HG03025 (cell line): ENCODE data around the gene CCAR1.
"Not testable (repeated sequence)": the region's sequence is repeated elsewhere in the genome, so short reads cannot be mapped to it uniquely, and the experiment has no call there.

Experiments
- ATAC-seq: cut with Tn5 transposase; IDR thresholded peaks from one replicate; pipeline ENCODE4 v1.9.1; 2021; ENCODE audit warnings: mild to moderate bottlenecking, moderate library complexity; ENCODE audit not compliant: unreplicated experiment, low FRiP score

The CCAR1 gene

DNA sequence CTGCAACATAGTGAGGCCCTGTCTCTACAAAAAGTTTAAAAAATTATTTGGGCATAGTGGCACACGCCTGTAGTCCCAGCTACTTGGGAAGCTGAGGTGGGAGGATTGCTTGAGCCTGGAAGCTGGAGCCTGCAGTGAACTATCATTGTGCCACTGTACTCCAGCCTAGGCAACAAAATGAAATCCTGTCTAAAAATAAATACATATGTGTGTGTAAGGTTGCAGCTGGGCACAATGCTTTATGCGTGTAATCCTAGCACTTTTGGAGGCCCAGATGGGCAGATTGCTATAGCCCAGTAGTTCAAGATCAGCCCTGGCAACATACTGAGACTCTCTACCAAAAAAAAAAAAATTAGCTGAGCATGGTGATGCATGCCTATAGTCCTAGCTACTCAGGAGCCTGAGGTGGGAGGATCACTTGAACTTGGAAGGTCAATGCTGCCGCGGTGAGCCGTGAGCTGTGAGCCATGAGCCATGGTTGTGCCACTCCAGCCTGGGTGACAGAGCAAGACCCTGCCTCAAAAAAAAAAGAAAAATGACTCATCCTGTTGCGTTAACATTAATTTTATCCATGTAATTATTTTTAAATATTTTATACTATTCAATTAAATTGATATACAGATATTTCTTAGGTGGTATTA lies 38.3 kb downstream of the CCAR1 start:
- ATAC-seq, result no peak

DNA sequence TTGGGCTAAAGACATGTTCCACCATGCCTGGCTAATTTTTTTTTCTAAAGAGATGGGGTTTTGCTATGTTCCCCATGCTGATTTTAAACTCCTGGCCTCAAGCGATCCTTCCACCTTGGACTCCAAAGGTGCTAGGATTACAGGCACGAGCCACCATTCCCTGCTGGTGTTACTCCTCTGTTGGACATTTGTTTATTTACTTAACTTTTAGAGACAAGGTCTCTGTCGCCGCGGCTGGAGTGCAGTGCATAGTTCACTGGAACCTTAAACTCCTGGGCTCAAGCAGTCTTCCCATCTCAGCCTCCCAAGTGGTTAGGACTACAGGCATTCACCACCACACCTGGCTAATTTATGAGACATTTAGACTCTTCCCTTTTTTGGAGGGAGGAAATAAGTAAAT lies 38.9 kb downstream of the CCAR1 start:
- ATAC-seq, result no peak

DNA sequence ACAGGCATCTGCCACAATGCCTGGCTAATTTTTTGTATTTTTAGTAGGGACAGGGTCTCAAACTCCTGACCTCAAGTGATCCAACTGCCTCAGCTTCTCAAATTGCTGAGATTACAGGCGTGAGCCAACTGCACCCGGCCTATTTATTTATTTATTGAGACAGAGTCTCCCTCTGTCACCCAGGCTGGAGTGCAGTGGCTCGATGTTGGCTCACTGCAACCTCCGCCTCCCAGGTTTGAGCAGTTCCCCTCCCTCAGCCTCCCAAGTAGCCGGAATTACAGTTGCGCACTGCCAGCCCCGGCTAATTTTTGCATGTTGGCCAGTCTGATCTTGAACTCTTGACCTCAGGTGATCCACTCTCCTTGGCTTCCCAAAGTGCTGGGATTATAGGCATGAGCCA lies 46.4 kb downstream of the CCAR1 start:
- not testable (repeated sequence) for ATAC-seq

DNA sequence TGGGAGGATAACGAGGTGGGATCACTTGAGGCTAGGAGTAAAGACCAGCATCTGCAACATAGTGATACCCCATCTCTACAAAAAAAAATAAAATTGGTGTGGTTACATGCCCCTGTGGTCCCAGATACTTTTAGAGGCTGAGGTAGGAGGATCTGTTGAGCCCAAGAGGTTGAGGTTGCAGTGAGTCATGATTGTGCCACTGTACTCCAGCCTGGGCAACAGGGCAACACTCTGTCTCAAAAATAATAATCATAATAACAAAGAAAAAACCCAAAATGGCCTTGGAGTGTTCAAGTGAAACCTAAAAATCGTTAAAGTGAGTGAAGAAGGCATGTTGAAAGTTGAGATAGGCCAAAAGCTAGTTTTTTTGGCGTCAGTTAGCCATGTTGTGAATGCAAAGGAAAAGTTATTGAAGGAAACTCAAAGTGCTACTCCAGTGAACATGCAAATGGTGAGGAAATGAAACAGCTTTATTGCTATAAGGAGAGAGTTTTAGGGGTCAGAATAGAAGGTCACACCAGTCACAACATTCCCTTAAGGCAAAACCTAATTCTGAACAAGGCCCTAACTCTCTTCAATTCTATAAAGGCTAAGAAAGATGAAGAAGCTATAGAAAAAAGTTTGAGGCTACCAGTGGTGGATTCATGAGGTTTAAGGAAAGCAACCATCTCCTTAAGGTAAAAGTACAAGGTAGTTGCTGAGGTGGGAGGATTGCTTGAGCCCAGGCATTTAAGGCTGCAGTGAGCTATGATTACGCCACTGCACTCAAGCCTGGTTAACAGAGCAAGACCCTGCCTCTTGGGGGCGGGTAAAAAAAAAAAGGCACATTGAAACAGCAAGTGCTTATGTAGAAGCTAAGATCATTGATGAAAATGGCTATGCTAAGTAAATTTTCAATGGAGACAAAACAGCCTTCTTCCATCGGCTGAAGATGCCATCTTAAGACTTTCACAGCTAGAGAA lies 60.9 kb downstream of the CCAR1 start:
- ATAC-seq, result no peak

DNA sequence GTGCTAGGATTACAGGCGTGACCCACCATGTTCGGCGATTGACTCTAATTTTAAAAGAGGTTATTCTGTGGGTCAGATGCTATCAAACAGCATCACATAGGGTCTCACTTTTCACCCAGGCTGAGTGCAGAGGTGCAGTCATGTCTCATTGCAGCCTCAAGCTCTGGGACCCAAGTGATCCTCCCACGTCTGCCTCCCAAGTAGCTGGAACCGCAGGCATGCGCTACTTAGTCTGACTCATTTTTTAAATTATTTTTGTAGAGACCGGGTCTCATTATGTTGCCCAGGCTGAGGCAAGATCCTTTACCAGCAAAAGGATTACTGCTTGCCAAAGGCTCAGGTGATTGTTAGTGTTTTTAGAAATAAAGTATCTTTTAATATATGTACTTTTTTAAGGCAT lies 63.4 kb downstream of the CCAR1 start:
- no peak for ATAC-seq

DNA sequence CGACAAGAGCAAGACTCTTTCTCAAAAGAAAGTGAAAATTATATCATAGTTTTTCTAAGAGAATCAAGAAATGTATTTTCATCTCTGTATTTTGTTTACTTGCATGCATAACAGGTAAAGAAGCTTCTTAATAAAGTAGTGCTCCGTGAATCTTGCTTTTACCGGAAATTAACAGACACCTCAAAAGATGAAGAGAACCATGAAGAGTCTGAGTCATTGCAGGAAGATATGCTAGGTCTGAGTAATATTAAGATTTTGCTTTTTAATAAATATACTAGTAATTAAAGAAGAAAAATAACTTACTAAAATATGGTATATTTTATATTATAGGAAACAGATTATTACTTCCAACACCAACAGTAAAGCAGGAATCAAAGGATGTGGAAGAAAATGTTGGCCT lies 66.8 kb downstream of the CCAR1 start:
- no peak for ATAC-seq

DNA sequence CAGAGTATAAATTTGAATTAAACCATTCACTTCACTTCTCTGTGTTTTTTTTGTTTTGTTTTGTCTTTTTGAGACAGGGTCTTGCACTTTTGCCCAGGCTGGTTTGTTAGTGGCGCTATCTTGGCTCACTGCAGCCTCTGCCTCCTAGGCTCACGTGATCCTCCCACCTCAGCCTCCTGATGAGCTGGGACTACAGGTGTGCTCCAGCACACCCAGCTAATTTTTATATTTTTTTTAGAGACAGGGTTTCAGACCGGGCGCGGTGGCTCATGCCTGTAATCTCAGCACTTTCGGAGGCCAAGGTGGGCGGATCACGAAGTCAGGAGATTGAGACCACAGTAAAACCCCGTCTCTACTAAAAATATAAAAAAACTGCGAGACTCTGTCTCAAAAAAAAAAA lies 69.4 kb downstream of the CCAR1 start:
- no peak for ATAC-seq

DNA sequence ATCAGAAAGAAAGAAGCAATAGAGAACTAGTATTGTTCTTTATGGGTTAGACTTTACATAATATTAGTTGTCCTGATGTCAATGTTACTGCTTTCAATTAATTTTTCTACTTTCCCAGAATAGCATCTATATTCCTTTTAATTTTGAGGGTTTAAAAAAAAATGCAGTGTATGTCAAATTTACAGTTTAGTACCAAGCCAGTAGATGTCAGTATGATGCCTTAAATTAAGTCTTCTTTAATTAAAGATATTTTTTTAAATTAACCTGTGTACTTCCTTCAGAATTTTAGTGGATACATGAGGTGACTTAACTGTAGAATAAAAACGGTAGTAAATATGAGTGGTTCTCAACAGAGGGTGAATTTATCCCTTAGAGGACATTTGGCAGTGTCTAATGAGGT lies 71.1 kb downstream of the CCAR1 start:
- no peak for ATAC-seq

DNA sequence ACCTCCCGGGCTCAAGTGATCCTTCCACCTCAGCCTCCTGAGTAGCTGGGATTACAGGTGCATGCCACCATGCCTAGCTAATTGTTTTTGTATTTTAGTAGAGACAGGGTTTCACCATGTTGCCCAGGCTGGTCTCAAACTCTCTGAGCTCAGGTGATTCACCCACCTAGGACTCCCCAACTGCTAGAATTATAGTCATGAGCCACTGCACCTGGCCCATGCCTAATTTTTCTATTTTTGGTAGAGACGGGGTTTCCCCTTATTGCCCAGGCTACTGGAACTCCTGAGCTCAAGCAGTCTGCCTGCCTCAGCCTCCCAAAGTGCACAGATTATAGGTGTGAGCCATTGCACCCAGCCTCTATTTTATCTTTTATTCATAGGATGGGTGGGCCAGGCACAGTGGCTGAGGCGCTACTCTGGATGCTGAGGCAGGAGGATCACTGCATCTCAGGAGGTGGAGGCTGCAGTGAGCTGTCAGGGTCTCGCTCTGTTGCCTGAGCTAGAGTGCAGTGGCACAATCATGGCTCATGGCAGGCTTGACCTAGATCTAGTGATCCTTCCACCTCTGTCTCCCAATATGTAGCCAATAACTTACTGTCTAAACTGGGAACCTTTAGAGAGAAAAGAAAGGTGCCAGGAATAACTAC lies 75.0 kb downstream of the CCAR1 start:
- ATAC-seq, result no peak

DNA sequence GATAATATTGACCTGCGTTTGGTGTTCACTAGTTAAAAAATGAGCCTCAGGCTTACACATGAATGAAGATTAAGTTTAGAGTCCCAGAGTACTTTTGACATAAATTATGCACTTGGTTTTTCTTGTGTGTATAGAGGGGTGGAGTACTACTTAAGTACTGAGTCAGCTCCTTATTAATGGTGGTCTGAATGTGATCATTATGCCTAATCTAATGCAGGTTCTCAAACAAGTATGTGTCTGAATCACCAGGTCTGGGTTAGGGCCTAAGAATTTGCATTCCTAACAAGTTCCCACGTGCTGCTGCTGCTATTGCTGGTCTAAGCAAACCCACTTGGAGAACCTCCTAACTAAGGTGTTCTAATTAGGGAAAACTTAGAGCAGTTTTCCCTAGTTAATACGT lies 75.6 kb downstream of the CCAR1 start:
- no peak for ATAC-seq

DNA sequence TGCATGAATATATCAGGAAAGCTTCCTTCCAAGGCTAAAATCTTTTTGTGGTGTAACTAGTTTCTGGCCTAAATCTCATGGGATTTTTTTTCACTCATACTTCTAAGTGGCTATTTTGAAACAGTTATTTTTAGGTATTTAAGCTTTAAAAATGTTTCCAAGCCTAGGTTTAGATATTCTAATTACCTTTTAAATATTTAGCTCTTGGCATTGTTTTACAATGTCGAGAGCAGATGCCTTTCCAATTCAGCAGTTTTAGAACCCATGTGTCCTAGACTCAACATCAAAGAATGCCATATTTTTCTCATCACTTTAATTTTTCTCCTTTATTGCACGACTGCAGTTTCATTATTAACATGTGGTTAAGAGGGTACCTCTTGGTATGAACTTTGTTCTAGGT lies 79.2 kb downstream of the CCAR1 start:
- ATAC-seq, result no peak

DNA sequence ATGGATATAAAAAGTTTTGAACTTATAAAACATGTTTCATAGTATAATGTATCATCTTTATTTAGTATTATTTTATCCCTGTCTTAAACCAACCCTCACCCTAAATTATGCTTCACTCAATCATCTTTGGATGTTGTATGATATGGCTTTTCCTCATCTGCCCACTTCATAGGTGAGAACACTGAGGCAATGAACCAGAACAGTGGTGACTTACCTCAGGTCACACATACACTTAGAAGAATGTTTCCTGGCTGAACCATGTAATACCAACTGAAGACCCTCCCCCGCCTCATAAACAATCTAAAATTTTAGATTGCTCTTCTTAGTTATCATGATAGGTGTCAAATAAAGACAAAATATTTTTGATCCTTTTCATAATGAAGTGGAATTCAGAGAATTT lies 83.7 kb downstream of the CCAR1 start:
- no peak for ATAC-seq

DNA sequence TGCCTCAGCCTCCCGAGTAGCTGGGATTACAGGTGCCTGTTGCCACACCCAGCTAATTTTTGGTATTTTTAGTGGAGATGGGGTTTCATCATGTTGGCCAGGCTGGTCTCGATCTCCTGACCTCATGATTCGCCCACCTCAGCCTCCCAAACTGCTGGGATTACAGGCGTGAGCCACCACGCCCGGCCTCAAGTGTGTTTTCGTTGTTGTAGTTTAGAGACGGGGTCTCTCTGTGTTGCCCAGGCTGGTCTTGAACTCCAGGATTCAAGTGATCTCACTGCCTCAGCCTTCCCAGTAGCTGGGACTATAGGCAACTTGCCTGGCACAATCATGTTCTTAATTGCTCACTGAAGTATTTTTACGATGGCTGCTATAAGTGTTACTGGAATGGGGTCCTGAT lies 89.8 kb downstream of the CCAR1 start:
- not testable (repeated sequence) for ATAC-seq

DNA sequence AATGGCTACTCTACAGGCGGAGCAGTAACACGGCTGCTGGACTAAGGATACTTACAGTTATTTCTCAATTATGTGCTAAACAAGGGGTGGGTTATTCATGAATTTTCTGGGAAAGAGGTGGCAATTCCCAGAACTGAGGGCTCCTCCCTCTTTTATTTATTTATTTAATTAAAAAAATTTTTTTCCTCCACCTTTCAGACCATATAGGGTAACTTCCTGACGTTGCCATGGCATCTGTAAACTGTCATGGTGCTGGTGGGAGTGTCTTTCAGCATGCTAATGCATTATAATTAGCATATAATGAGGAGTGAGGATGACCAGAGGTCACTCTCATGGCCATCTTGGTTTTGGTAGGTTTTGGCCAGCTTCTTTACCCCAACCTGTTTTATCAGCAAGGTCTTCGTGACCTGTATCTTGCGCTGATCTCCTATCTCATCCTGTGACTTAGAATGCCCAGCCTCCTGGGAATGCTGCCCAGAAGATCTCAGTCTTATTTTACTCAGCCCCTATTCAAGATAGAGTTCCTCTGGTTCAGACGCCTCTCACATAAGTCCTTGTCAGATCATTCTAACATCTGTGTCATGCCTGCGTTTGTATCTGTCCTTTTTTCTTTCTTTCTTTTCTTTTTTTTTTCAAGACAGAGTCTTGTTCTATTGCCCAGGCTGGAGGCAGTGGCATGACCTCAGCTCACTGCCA lies 90.4 kb downstream of the CCAR1 start:
- ATAC-seq, result no peak

DNA sequence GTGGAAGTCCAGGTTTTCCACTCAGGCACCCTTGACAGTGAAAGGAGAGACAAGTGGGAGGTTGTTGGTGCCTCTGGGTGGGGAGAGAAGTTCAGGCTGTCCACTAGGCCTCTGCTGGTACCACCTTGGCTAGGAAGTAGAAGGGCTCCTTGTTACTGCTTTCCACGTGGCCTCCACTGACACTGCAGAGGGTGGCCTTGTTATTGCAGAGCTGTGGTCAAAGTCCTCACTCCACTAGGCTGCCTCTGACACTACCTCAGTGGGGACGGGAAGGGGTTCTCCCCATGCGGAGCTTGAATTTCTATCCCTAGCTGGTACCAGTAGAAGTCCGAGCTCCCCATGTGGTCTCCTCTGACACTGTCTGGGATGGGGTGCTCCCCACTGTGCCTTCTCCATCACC lies 91.4 kb downstream of the CCAR1 start:
- no peak for ATAC-seq

DNA sequence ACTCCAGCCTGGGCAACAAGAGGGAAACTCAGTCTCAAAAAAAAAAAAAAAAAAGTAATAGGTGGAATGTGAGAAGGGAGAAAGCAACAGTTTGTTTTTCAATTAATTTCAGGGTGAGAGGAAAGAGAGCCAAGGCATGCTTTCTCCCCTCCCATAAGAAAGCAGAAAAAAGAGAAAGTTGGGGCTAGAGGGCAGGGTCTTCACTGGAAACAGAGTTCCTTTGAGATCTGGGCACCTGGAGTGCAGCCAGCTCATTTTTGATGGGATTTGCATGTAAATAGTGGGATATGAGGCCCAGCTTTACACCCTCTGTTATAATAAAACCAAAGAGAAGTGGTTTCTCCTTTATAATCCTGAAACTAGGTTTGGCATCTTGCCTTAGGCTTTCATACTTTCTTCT lies 92.5 kb downstream of the CCAR1 start:
- ATAC-seq, result no peak

DNA sequence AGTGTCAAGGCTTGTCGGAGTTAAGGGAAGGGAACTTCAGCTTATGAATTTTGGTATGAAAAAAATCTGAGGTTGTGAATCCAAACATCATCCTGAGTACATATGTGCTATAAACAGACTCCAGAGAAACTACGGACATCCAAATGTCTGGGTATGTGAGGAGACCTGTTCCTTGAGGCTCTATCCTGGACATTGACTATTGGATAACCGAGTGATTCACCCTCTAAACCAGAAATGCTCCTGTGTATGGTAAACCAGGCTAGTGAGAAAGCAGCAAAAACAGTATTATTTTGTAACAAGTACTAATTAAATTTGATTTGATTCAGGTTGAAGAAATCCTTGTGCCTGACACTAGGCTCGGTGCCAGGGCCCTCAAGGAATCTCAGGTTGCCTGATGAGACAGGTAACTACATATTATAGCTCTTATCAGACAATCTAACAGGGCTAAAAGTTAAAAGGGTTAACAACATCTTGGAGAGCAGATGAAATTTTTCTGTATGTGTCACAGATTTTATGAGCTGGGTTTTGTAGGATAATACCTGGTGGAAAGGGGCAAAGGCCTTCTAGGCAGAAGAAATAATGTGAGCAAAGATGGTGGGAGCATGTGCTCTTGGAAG lies 95.9 kb downstream of the CCAR1 start:
- no peak for ATAC-seq

DNA sequence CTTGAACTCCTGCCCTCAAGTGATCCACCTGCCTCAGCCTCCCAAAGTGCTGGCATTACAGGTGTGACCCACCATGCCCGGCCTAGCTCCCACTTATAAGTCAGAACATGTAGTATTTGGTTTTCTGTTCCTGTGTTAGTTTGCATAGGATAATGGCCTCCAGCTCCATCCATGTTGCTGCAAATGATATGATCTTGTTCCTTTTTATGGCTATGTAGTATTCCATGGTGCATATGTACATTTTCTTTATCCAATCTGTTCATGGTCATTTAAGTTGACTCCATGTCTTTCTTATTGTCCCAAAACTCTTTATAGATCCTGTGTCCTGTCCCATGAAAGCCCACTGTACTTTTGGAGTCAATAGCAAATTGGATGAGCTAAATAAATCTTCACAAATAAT lies 99.3 kb downstream of the CCAR1 start:
- ATAC-seq, result not testable (repeated sequence)

DNA sequence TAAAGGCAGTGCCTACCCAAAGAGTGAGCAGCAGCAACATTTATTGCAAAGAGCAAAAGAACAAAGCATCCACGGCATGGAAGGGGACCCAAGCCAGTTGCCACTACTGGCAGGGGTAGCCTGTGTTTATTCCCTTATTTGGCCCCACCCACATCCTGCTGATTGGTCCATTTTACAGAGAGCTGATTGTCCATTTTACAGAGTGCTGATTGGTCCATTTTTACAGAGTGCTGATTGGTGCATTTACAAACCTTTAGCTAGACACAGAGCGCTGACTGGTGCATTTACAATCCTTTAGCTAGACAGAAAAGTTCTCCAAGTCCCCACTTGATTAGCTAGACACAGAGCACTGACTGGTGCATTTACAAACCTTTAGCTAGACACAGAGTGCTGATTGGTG lies 101.6 kb downstream of the CCAR1 start:
- ATAC-seq, result not testable (repeated sequence)

DNA sequence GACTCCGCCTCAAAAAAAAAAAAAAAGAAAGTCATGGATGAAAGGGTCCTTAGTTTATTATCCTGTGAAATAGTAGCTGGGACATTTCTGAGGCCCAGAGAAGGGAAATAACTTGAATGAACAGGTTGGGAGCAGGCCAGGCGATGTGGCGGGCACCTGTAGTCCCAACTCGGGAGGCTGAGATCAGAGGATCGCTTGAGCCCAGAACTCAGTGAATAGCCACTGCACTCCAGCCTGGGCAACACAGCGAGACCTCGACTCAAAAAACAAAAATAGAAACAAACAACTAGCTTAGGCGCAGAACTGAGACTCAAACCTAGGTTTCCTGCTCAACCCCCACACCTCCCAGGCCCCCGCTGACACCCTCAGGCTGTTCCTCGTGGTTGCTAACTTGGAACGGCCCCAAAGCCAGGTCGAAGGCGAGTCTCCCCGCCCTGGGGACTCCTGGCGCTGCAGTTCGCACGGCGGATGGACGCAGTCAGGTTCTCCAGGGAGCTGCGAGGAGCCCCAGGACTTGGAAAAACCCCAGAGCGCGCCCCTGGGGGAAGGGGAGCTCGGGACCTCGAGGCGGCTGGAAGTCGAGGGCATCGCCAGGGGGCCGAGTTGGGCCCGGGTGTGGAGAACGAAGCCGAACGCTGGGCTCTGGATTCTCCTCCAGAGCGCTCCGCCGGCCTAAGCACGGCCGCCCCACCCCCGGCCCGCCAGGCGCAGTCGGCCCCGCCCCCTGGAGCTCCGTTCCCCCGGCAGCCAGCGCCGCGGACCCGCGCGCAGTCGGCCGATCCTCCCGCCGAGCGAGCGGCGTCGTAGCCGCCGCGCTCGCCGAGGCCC lies 105.9 kb downstream of the CCAR1 start, which contains the start of gene STOX1:
TSS of gene STOX1 (plus strand) at position 768 of the 828 bp plus-strand sequence. CDS start 93 bp downstream, outside the sequence.
- no peak for ATAC-seq
